Liver (tissue), 3 donors: ENCODE data around the gene HDDC2.

Experiments
- EGR1 ChIP-seq, 2 donors: IDR thresholded peaks; 2 replicates each; pipeline ENCODE4 v1.6.1; 2016 to 2018; ENCODE audit warnings: antibody characterized with exemption in 2 of 2, low read depth in 2 of 2
- FOXA1 ChIP-seq: IDR thresholded peaks from 2 replicates; pipeline ENCODE4 v1.6.1; 2016; ENCODE audit warnings: antibody characterized with exemption
- HNF4G ChIP-seq: IDR thresholded peaks from 2 replicates; pipeline ENCODE4 v1.6.1; 2016; ENCODE audit warnings: antibody characterized with exemption
- TAF1 ChIP-seq: conservative IDR thresholded peaks from 2 replicates; pipeline ENCODE4 v1.6.1; 2016; ENCODE audit warnings: antibody characterized with exemption, mild to moderate bottlenecking
- TF ChIP-seq, protein P1 (sequence below): fragments of 150-350 bp; IDR thresholded peaks from 2 replicates; pipeline ENCODE4 v1.5.1; 2017; ENCODE audit warnings: improper control_type of control experiment, low read depth, low read length; ENCODE audit not compliant: missing input control
- TF ChIP-seq, protein P2 (sequence below): IDR thresholded peaks from 2 replicates; pipeline ENCODE4 v1.6.1; 2016; ENCODE audit warnings: antibody characterized with exemption
- TF ChIP-seq, protein P3 (sequence below): IDR thresholded peaks from 2 replicates; pipeline ENCODE4 v1.6.1; 2016; ENCODE audit warnings: antibody characterized with exemption, mild to moderate bottlenecking
- TF ChIP-seq, protein P4 (sequence below): IDR thresholded peaks from 2 replicates; pipeline ENCODE4 v1.6.1; 2016; ENCODE audit warnings: antibody characterized with exemption
- donor health status: healthy.
- donor health status: healthy.

GRCh38 chr6:125273251-125273650 lies 28.5 kb downstream of the HDDC2 start:
- TF ChIP-seq, protein P1, sequence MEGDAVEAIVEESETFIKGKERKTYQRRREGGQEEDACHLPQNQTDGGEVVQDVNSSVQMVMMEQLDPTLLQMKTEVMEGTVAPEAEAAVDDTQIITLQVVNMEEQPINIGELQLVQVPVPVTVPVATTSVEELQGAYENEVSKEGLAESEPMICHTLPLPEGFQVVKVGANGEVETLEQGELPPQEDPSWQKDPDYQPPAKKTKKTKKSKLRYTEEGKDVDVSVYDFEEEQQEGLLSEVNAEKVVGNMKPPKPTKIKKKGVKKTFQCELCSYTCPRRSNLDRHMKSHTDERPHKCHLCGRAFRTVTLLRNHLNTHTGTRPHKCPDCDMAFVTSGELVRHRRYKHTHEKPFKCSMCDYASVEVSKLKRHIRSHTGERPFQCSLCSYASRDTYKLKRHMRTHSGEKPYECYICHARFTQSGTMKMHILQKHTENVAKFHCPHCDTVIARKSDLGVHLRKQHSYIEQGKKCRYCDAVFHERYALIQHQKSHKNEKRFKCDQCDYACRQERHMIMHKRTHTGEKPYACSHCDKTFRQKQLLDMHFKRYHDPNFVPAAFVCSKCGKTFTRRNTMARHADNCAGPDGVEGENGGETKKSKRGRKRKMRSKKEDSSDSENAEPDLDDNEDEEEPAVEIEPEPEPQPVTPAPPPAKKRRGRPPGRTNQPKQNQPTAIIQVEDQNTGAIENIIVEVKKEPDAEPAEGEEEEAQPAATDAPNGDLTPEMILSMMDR = no peak
- no peak for TF ChIP-seq TAF1
- TF ChIP-seq EGR1 (IDR thresholded peaks at IDR 0.05; ENCODE audit: low read depth in 2 of 2) = no peak
- TF ChIP-seq HNF4G = no peak
- TF ChIP-seq, protein P2, sequence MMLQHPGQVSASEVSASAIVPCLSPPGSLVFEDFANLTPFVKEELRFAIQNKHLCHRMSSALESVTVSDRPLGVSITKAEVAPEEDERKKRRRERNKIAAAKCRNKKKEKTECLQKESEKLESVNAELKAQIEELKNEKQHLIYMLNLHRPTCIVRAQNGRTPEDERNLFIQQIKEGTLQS = no peak
- TF ChIP-seq, protein P3, sequence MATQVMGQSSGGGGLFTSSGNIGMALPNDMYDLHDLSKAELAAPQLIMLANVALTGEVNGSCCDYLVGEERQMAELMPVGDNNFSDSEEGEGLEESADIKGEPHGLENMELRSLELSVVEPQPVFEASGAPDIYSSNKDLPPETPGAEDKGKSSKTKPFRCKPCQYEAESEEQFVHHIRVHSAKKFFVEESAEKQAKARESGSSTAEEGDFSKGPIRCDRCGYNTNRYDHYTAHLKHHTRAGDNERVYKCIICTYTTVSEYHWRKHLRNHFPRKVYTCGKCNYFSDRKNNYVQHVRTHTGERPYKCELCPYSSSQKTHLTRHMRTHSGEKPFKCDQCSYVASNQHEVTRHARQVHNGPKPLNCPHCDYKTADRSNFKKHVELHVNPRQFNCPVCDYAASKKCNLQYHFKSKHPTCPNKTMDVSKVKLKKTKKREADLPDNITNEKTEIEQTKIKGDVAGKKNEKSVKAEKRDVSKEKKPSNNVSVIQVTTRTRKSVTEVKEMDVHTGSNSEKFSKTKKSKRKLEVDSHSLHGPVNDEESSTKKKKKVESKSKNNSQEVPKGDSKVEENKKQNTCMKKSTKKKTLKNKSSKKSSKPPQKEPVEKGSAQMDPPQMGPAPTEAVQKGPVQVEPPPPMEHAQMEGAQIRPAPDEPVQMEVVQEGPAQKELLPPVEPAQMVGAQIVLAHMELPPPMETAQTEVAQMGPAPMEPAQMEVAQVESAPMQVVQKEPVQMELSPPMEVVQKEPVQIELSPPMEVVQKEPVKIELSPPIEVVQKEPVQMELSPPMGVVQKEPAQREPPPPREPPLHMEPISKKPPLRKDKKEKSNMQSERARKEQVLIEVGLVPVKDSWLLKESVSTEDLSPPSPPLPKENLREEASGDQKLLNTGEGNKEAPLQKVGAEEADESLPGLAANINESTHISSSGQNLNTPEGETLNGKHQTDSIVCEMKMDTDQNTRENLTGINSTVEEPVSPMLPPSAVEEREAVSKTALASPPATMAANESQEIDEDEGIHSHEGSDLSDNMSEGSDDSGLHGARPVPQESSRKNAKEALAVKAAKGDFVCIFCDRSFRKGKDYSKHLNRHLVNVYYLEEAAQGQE = no peak
- TF ChIP-seq, protein P4, sequence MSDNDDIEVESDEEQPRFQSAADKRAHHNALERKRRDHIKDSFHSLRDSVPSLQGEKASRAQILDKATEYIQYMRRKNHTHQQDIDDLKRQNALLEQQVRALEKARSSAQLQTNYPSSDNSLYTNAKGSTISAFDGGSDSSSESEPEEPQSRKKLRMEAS = no peak
- TF ChIP-seq FOXA1 = no peak
